ENCODE data around the gene CFAP44. TPM values are rescaled to one million over a fixed set of nuclear protein-coding genes. Genes with fewer than 3 reads are reported as not detected.

Gene CFAP44
- total RNA-seq, 1 donor from 2014 or later = 2.1 TPM

- no peak overlapping the region for H3K4me3 ChIP-seq (ENCODE audit: low read depth, low read length)
- DNase-seq (ENCODE audit: low read depth) = no peak
- TF ChIP-seq CTCF (conservative IDR thresholded peaks at IDR 0.05; ENCODE audit: low read depth, low read length) = no peak
Measured at GRCh38 chr3:113454057-113454456, 12.8 kb upstream of the CFAP44 start.

DNA sequence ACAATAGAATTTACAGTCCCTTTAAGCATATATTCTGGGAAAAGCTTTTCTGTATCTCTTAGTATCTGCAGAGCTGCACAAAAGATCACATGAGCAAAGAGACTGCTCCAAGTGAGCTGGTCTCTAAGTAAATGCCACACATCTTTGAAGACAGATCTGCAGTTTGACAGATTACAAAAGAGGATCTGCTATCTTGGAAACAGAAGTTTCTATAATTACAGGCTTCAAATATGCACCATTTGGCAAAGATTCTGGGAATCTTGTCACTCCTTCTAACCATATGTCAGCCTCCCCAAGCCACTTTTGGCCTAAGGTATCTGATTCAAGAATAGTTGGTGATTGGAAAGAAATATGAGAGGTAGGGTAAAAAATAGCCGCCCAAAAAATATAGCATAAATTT is 9.6 kb upstream of the CFAP44 start:
- no peak for DNase-seq (ENCODE audit: low read depth)
- TF ChIP-seq CTCF (conservative IDR thresholded peaks at IDR 0.05; ENCODE audit: low read depth, low read length) = no peak
- H3K4me3 ChIP-seq (ENCODE audit: low read depth, low read length) = no peak overlapping the region

GRCh38 chr3:113439606-113440005 is 1.7 kb downstream of the CFAP44 start:
- H3K4me3 ChIP-seq (ENCODE audit: low read depth, low read length) = no peak overlapping the region
- no peak for TF ChIP-seq CTCF (conservative IDR thresholded peaks at IDR 0.05; ENCODE audit: low read depth, low read length)
- DNase-seq (ENCODE audit: low read depth) = no peak

GRCh38 chr3:113438224-113438623 is 3.1 kb downstream of the CFAP44 start:
- no peak for TF ChIP-seq CTCF (conservative IDR thresholded peaks at IDR 0.05; ENCODE audit: low read depth, low read length)

DNA sequence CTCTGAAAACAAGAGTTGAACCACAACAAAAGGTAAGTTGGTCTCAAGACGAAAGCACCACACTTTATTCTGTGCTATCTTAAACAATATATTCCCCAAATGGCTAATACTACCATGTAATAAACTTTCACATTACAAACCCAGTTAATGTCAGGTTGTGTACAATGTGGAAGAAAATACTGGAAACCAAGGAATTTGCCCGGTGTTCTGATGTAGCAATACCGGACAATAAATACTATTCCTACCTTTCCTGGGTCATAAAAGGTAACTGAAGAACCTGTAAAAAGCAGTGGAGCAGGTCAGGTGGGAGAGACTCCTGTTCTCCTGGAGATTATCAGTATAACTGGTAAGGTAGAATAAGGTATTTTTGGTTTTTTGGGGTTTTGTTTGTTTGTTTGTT is 3.9 kb downstream of the CFAP44 start:
- TF ChIP-seq CTCF (conservative IDR thresholded peaks at IDR 0.05; ENCODE audit: low read depth, low read length) = no peak

More at GRCh38 chr3:113438224-113438623, 3.1 kb downstream of the CFAP44 start:
- DNase-seq (ENCODE audit: low read depth) = no peak
- no peak overlapping the region for H3K4me3 ChIP-seq (ENCODE audit: low read depth, low read length)

DNA sequence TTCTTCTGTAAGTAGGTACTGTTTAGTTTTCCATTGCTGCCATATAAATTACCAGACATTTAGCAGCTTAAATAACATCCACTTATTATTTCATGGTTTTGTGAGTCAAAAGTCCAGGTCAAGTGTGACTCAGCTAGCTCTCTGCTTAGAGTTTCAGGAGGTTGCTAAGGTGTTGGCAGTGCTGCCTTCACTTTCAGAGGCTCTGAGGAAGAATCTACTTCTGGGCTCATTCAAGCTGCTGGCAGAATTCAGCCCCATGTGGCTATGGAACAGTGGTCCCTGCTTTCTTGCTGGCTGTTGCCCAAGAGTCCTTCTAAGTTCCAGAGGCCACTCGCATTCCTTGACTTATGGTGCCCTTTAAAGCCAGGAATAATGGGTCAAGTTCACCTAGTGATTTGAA is 4.5 kb downstream of the CFAP44 start:
- DNase-seq (ENCODE audit: low read depth) = peak; percentile 68
- H3K4me3 ChIP-seq (ENCODE audit: low read depth, low read length) = no peak overlapping the region
- TF ChIP-seq CTCF (conservative IDR thresholded peaks at IDR 0.05; ENCODE audit: low read depth, low read length) = no peak

More for the DNA sequence above, 3.9 kb downstream of the CFAP44 start:
- DNase-seq (ENCODE audit: low read depth) = no peak
- no peak overlapping the region for H3K4me3 ChIP-seq (ENCODE audit: low read depth, low read length)

DNA sequence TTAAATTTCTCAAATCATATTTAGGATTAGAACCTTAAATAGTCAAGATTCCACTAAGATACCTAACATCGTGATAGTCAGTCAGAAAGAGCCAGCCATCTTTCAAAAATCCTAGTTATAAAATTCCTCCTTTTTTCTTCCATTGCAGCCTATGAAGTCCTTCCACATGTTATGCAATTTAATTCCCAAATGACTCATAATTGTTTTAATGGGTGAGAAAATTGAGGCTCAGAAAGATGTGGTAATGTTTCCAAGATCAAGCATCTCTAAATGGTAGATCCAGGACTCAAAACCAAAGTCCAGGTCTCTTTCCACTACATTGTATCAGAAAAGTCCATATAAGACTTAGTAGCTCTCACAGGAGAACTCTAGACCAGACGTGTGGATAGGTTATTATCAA is 9.5 kb downstream of the CFAP44 start:
- TF ChIP-seq CTCF (conservative IDR thresholded peaks at IDR 0.05; ENCODE audit: low read depth, low read length) = no peak
- no peak for DNase-seq (ENCODE audit: low read depth)
- H3K4me3 ChIP-seq (ENCODE audit: low read depth, low read length) = no peak overlapping the region

Data from epithelial cell of proximal tubule (primary cell).